BLaER1 treated with 17β-estradiol and CSF1 and Interleukin-3, amounts not matched to agents 10 nM and 100 nM (cell line): ENCODE results near the gene NPIPB6.
"Not testable (repeated sequence)": the region's sequence is repeated elsewhere in the genome, so short reads cannot be mapped to it uniquely, and the experiment has no call there.

ENCODE experiments used
- H3K27ac ChIP-seq, 11 experiments: shearing (Covaris generic); formaldehyde crosslinking; 2 replicates each; pipeline ENCODE4 v1.8.1; 2022
- H3K27me3 ChIP-seq, 11 experiments: shearing (Covaris generic); formaldehyde crosslinking; 2 replicates each; pipeline ENCODE4 v1.8.1; 2022
- H3K36me3 ChIP-seq, 11 experiments: shearing (Covaris generic); formaldehyde crosslinking; 2 replicates each; pipeline ENCODE4 v1.8.1; 2022
- H3K4me1 ChIP-seq, 10 experiments: shearing (Covaris generic); formaldehyde crosslinking; 2 replicates each; pipeline ENCODE4 v1.8.1; 2022
- H3K4me2 ChIP-seq, 11 experiments: shearing (Covaris generic); formaldehyde crosslinking; 2 replicates each; pipeline ENCODE4 v1.8.1; 2022
- H3K4me3 ChIP-seq, 10 experiments: shearing (Covaris generic); formaldehyde crosslinking; 2 replicates each; pipeline ENCODE4 v1.8.1; 2022
- H3K9ac ChIP-seq, 11 experiments: shearing (Covaris generic); formaldehyde crosslinking; 2 replicates each; pipeline ENCODE4 v1.8.1; 2022
- H3K9me3 ChIP-seq, 11 experiments: shearing (Covaris generic); formaldehyde crosslinking; replicated peaks in 1 of 11; 2 replicates each; pipeline ENCODE4 v1.8.1; 2022
- H4K20me1 ChIP-seq, 11 experiments: shearing (Covaris generic); formaldehyde crosslinking; 2 replicates each; pipeline ENCODE4 v1.8.1; 2022

The NPIPB6 gene

GRCh38 chr16:28363408-28363807 is at the start of gene NPIPB6:
Gene NPIPB6 (minus strand): TSS chr16:28363508. CDS start chr16:28362822, 686 bp downstream.
- H3K4me2 ChIP-seq, H3K4me3 ChIP-seq, H3K4me1 ChIP-seq, H3K27ac ChIP-seq, H3K9ac ChIP-seq, H3K36me3 ChIP-seq, H4K20me1 ChIP-seq, H3K27me3 ChIP-seq, H3K9me3 ChIP-seq: not testable (repeated sequence)

DNA sequence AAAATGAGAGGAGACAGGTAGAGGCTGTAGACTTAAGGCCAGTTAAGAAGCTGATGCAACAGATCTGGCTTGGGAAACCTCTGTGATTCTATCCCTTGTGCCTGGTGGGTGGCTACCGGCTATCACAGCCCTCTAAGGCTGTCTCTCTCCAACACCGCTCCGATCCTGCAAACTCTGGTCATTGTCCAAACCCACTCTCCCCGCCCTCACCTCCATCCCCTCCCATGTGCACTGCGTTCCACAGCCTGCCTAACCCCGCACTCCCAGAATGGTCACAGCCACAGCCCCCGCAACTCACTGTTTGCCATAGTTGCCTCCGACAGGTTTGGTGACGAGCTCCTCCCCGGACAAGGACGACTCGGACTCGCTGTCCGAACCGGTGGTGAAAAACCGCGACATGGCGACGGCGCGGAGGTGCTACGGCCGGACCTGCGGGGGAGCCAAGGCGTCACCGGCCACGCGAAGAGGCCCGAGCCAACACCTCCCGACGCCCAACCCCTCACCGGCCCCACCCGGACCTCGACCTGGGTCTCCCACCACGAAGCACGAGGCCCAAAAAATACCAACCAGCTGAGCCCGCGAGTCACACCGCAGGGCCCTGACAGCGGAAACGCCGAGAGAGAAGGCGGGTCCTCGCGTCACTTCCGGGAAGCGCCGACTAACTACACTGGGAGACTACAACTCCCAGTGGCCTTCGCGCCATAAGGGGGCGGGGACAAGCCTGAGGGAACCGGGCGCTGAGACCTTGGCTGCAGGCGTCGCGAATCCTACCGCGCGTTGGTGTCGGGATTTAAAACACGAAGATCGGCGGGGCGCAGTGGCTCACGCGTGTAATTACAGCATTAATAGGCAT is 40.1 kb upstream of the NPIPB6 start, which contains the start of gene EIF3CL:
Gene EIF3CL (minus strand): TSS at position 622 of the 853 bp plus-strand sequence. CDS start 223 bp downstream, at position 399.
- not testable (repeated sequence) for H3K27ac ChIP-seq, H3K4me1 ChIP-seq, H3K9me3 ChIP-seq, H3K36me3 ChIP-seq, H3K27me3 ChIP-seq, H4K20me1 ChIP-seq
- peak within 1 kb of the TSS; percentile 36 to 66 (median 54); a peak in 18 of 20 replicates for H3K4me3 ChIP-seq
- peak within 1 kb of the TSS in 4 of 11 experiments; percentile 47 to 61 (median 56); a peak in 4 of 22 replicates for H3K9ac ChIP-seq
- peak within 1 kb of the TSS in 7 of 11 experiments; percentile 34 to 50 (median 46); a peak in 6 of 22 replicates for H3K4me2 ChIP-seq

DNA sequence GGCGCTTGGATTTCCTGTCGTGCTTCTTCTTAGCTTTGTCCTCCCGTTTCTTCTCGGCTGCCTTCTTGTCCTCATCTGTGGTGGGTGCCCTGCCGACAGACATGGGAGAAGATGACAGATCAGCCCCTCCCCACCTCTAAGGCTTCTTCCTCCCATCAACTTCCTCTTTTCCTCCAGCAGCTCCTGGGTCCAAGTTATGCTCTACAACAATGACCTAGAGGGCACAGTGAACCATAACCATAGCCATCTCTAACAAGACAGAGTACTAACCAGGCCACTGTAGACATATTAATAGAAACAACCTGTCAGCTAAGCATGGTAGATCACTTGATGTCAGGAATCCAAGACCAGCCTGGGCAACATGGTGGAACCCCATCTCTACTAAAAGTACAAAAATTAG is 28.7 kb upstream of the NPIPB6 start:
- H4K20me1 ChIP-seq, H3K4me2 ChIP-seq, H3K4me1 ChIP-seq, H3K36me3 ChIP-seq, H3K4me3 ChIP-seq, H3K9me3 ChIP-seq, H3K27ac ChIP-seq, H3K27me3 ChIP-seq, H3K9ac ChIP-seq: not testable (repeated sequence)

DNA sequence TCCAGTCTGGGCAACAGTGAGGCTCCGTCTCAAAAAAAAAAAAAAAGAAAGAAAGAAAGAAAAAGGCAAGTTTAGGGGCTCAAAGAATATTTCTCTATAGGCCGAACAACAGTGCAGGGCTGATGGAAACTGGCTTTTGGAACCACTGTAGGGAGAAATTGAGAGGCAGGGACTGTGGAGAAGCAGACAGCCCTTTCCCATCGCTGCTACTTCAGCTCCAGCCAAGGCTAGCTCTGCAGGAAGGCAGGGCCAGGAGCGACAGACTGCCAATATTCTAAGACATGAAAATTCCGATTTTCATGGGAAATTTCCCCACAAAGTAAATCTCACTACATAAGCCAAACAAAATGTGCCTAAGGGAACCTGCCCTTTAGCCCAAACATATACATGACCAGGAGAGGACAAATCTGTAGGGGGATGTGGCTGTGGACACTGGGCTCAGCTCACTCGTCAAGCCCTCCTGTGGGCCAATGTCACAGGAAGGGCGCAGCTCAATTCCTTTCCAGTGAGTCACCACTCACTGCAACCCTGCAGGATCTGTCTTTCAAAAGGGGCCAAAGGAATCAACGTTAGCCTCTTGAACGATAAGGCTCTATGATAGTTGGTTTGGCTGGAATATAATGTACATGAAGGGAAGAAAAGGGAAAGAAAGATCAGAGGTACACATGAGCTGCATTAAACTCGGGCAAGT is 19.0 kb upstream of the NPIPB6 start:
- not testable (repeated sequence) for H3K9ac ChIP-seq, H3K27me3 ChIP-seq, H3K4me1 ChIP-seq, H3K9me3 ChIP-seq, H4K20me1 ChIP-seq, H3K4me2 ChIP-seq, H3K36me3 ChIP-seq, H3K4me3 ChIP-seq, H3K27ac ChIP-seq

DNA sequence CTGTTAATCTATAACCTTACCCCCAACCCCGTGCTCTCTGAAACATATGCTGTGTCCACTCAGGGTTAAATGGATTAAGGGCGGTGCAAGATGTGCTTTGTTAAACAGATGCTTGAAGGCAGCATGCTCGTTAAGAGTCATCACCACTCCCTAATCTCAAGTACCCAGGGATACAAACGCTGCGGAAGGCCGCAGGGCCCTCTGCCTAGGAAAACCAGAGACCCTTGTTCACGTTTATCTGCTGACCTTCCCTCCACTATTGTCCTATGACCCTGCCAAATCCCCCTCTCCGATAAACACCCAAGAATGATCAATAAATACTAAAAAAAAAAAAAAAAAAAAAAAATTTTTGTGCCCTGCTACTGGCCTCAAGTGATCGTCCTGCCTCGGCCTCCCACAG is 14.5 kb upstream of the NPIPB6 start:
- not testable (repeated sequence) for H3K4me3 ChIP-seq, H3K27ac ChIP-seq, H3K4me2 ChIP-seq, H3K27me3 ChIP-seq, H4K20me1 ChIP-seq, H3K36me3 ChIP-seq, H3K9me3 ChIP-seq, H3K9ac ChIP-seq, H3K4me1 ChIP-seq

DNA sequence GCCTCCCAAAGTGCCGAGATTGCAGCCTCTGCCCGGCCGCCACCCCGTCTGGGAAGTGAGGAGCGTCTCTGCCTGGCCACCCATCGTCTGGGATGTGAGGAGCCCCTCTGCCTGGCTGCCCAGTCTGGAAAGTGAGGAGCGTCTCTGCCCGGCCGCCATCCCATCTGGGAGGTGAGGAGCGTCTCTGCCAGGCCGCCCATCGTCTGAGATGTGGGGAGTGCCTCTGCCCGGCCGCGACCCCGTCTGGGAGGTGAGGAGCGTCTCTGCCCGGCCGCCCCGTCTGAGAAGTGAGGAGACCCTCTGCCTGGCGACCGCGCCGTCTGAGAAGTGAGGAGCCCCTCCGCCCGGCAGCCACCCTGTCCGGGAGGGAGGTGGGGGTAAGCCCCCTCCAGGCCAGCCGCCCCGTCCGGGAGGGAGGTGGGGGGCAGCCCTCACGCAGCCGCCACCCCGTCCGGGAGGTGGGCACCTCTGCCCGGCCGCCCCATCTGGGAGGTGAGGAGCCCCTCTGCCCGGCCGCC is 13.9 kb upstream of the NPIPB6 start:
- not testable (repeated sequence) for H3K9me3 ChIP-seq, H3K27me3 ChIP-seq, H3K4me1 ChIP-seq, H4K20me1 ChIP-seq, H3K9ac ChIP-seq, H3K4me2 ChIP-seq, H3K27ac ChIP-seq, H3K4me3 ChIP-seq, H3K36me3 ChIP-seq

DNA sequence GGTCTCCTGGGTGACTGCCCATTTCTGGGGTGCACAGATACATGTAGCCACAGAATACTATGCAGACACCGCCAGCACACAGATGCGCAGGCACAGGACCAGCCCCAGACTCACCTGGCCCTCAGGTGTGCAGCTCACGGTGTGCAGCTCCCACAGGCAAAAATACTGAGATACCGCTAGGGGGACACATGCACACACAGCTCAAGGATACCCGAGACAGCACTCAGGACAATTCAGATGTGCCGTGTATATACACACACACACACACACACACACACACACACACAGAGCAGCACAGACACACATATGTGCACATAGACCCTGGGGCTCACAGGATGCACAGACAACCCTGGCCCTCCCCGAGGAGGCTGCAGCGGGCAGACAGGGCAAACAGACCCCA is 11.8 kb upstream of the NPIPB6 start:
- not testable (repeated sequence) for H3K9ac ChIP-seq, H3K9me3 ChIP-seq, H3K27ac ChIP-seq, H4K20me1 ChIP-seq, H3K36me3 ChIP-seq, H3K4me2 ChIP-seq, H3K4me3 ChIP-seq, H3K4me1 ChIP-seq, H3K27me3 ChIP-seq

DNA sequence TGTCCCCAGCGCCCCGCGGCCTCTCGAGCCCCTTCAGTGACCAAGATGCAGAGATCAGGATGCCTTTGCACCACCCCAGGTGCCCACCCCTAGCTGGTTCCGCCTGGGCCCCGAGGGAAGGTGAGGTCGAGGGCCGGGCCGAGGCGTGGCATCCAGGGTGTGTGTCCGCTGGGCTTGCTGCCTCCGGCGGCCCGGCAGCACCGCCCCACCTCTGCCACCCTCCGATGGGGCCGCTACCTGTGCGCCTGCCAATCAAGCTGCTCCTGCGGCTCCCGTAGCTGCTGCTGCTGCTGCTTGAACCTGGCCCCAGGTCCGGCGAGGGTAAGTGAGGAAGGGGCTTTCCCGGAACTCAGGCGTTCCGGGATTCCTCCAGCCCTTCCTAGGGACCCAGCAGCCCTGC is 11.0 kb upstream of the NPIPB6 start:
- H3K4me3 ChIP-seq, H3K4me2 ChIP-seq, H3K27ac ChIP-seq, H3K9me3 ChIP-seq, H3K36me3 ChIP-seq, H3K27me3 ChIP-seq, H3K9ac ChIP-seq, H3K4me1 ChIP-seq, H4K20me1 ChIP-seq: not testable (repeated sequence)

DNA sequence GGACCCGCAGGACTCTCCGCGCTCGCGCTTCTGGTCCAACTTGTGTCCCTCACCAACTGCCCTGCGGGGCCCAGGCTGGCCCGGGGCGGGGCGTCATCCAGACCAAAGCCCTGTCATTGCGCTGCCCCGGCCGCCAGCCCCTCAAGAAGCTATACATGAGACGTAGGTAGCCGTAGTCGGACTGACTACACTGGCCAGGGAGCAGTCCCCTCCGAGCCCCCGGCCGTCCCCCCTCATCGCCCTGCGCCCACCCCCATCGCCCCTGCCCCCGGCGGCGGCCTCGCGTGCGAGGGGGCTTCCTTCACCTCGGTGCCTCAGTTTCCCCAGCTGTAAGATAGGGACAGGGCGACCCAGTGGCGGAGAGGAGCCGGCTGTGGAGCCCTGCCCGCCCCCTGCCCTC is 4.6 kb upstream of the NPIPB6 start:
- not testable (repeated sequence) for H3K36me3 ChIP-seq, H3K9ac ChIP-seq, H3K4me3 ChIP-seq, H3K27me3 ChIP-seq, H3K9me3 ChIP-seq, H3K27ac ChIP-seq, H3K4me2 ChIP-seq, H3K4me1 ChIP-seq, H4K20me1 ChIP-seq

- not testable (repeated sequence) for H3K9me3 ChIP-seq, H3K27me3 ChIP-seq, H4K20me1 ChIP-seq, H3K4me2 ChIP-seq, H3K36me3 ChIP-seq, H3K9ac ChIP-seq, H3K27ac ChIP-seq, H3K4me1 ChIP-seq, H3K4me3 ChIP-seq
These were observed 1.2 kb upstream of the NPIPB6 start for GRCh38 chr16:28364268-28365173.

- not testable (repeated sequence) for H3K4me1 ChIP-seq, H3K4me2 ChIP-seq, H3K9ac ChIP-seq, H4K20me1 ChIP-seq, H3K9me3 ChIP-seq, H3K36me3 ChIP-seq, H3K4me3 ChIP-seq, H3K27me3 ChIP-seq, H3K27ac ChIP-seq
These were observed 708 bp downstream of the NPIPB6 start for GRCh38 chr16:28362600-28362999.

DNA sequence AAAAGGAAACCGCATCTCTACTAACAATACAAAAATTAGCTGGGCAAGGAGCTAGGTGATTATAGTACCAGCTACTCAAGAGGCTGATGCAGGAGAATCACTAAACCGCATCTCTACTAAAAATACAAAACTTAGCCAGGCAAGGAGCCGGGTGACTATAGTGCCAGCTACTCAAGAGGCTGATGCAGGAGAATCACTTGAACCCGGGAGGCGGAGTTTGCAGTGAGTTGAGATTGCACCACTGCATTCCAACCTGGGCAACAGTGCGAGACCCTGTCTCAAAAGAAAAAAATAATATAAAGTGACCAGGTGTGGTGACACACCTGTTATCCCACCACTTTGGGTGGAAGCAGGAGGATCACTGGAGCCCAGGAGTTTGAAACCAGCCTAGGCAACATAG is 25.1 kb downstream of the NPIPB6 start:
- H3K36me3 ChIP-seq, H3K27me3 ChIP-seq, H3K4me2 ChIP-seq, H4K20me1 ChIP-seq, H3K4me3 ChIP-seq, H3K4me1 ChIP-seq, H3K27ac ChIP-seq, H3K9ac ChIP-seq, H3K9me3 ChIP-seq: not testable (repeated sequence)

DNA sequence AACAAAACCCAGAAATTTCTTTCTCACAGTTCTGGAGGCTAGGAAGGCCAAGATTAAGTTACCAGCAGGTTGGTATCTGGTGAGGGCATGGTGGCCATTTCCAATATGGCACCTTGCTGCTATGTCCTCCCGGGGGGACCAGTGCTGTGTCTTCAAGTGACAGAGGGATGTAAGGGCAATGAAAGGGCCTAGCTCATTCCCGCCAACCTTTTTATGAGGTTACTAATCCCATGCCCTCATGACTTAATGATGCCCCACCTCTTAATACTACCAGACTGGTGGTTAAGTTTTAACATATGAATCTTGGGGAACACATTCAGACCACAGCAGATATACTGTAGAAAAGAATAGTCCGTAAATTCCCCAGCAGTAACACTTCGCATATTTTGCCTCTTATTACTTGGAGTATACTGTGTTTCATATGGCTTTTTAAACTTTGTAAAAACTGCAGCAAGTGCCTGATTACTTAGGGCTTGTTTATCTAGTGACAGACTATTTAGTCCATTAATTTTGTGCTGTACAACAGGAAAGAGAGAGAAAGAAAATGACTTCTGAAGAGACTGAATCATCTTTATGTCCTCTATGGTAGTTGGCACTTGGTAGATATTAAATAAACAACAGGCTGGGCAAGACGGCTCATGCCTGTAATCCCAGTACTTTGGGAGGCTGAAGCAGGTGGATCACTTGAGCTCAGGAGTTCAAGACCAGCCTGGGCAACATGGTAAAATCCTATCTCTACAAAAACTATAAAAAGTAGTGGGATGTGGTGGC is 26.2 kb downstream of the NPIPB6 start:
- not testable (repeated sequence) for H3K9me3 ChIP-seq, H3K4me1 ChIP-seq, H3K4me3 ChIP-seq, H3K4me2 ChIP-seq, H3K36me3 ChIP-seq, H4K20me1 ChIP-seq, H3K9ac ChIP-seq, H3K27me3 ChIP-seq, H3K27ac ChIP-seq
